H9 (cell line): ENCODE measurements around the gene TLE5. TPM values are rescaled to one million over a fixed set of nuclear protein-coding genes. Genes with fewer than 3 reads are reported as not detected.
"Not testable (repeated sequence)": the region's sequence is repeated elsewhere in the genome, so short reads cannot be mapped to it uniquely, and the experiment has no call there.

Experiments used
- DNase-seq: peaks from one replicate; pipeline ENCODE4 v3.0.0-alpha.2; 2017
- H2AFZ ChIP-seq: one replicate; pipeline ENCODE4 v1.6.1; 2013; ENCODE audit warnings: mild to moderate bottlenecking, low read length, control low read depth, moderate library complexity
- H2AK5ac ChIP-seq: 2 replicates; pipeline ENCODE4 v1.6.1; 2013; ENCODE audit warnings: low read length, control low read depth, mixed read lengths; ENCODE audit not compliant: insufficient read length
- H2BK120ac ChIP-seq: one replicate; pipeline ENCODE4 v1.6.1; 2013; ENCODE audit warnings: low read depth, mild to moderate bottlenecking, low read length, control low read depth, inconsistent platforms; ENCODE audit not compliant: poor library complexity, severe bottlenecking
- H2BK12ac ChIP-seq: 2 replicates; pipeline ENCODE4 v1.6.1; 2013; ENCODE audit warnings: low read length, control low read depth, mixed read lengths, low read depth; ENCODE audit not compliant: insufficient read length
- H2BK15ac ChIP-seq: 2 replicates; pipeline ENCODE4 v1.6.1; 2013; ENCODE audit warnings: low read depth, low read length, control low read depth
- H2BK20ac ChIP-seq: one replicate; pipeline ENCODE4 v1.6.1; 2013; ENCODE audit warnings: low read depth, mild to moderate bottlenecking, low read length, control low read depth, inconsistent platforms; ENCODE audit not compliant: poor library complexity, severe bottlenecking
- H2BK5ac ChIP-seq: 2 replicates; pipeline ENCODE4 v1.6.1; 2013; ENCODE audit warnings: low read length, control low read depth, mixed read lengths; ENCODE audit not compliant: insufficient read length
- H3K14ac ChIP-seq: 2 replicates; pipeline ENCODE4 v1.6.1; 2013; ENCODE audit warnings: low read length, control low read depth; ENCODE audit not compliant: insufficient read depth
- H3K18ac ChIP-seq: 2 replicates; pipeline ENCODE4 v1.6.1; 2013; ENCODE audit warnings: low read depth, mild to moderate bottlenecking, mixed read lengths, low read length, control low read depth; ENCODE audit not compliant: insufficient read length
- H3K23ac ChIP-seq: 2 replicates; pipeline ENCODE4 v1.6.1; 2013; ENCODE audit warnings: low read length, control low read depth, mixed read lengths, low read depth; ENCODE audit not compliant: insufficient read length
- H3K23me2 ChIP-seq: 2 replicates; pipeline ENCODE4 v1.6.1; 2013; ENCODE audit warnings: low read depth, mild to moderate bottlenecking, mixed read lengths, low read length, control low read depth; ENCODE audit not compliant: insufficient read length, poor library complexity, severe bottlenecking
- H3K27ac ChIP-seq: 2 replicates; pipeline ENCODE4 v1.5.1; 2013; ENCODE audit warnings: low read length, control low read depth, mixed read lengths, low read depth; ENCODE audit not compliant: insufficient read length
- H3K27me3 ChIP-seq: 2 replicates; pipeline ENCODE4 v1.6.1; 2013; ENCODE audit warnings: low read length, control low read depth, inconsistent platforms; ENCODE audit not compliant: insufficient read depth
- H3K4ac ChIP-seq: 2 replicates; pipeline ENCODE4 v1.6.1; 2013; ENCODE audit warnings: low read depth, mild to moderate bottlenecking, control low read depth, inconsistent platforms, low read length, moderate library complexity
- H3K4me1 ChIP-seq: 2 replicates; pipeline ENCODE4 v1.6.1; 2013; ENCODE audit warnings: low read length, control low read depth, inconsistent platforms; ENCODE audit not compliant: insufficient read depth
- H3K4me2 ChIP-seq: 2 replicates; pipeline ENCODE4 v1.6.1; 2013; ENCODE audit warnings: low read length, control low read depth, mixed read lengths; ENCODE audit not compliant: insufficient read length, insufficient read depth
- H3K56ac ChIP-seq: 2 replicates; pipeline ENCODE4 v1.6.1; 2013; ENCODE audit warnings: low read depth, mild to moderate bottlenecking, mixed read lengths, low read length, control low read depth; ENCODE audit not compliant: insufficient read length
- H3K79me1 ChIP-seq: 2 replicates; pipeline ENCODE4 v1.6.1; 2013; ENCODE audit warnings: low read depth, mild to moderate bottlenecking, moderate library complexity, low read length, control low read depth, inconsistent platforms; ENCODE audit not compliant: insufficient read depth, poor library complexity, severe bottlenecking
- H3K79me2 ChIP-seq: 2 replicates; pipeline ENCODE4 v1.6.1; 2013; ENCODE audit warnings: low read length, control low read depth, inconsistent platforms; ENCODE audit not compliant: insufficient read depth
- H3K9ac ChIP-seq: 2 replicates; pipeline ENCODE4 v1.6.1; 2013; ENCODE audit warnings: low read length, control low read depth, mixed read lengths; ENCODE audit not compliant: insufficient read length; ENCODE audit errors: extremely low read depth
- H3K9me3 ChIP-seq: one replicate; pipeline ENCODE4 v1.6.1; 2013; ENCODE audit warnings: low read depth, low read length, inconsistent platforms; ENCODE audit not compliant: control insufficient read depth
- H3T11ph ChIP-seq: one replicate; pipeline ENCODE4 v1.6.1; 2013; ENCODE audit warnings: mild to moderate bottlenecking, low read length, control low read depth, inconsistent platforms
- H4K20me1 ChIP-seq: one replicate; pipeline ENCODE4 v1.6.1; 2013; ENCODE audit not compliant: control insufficient read depth, insufficient read length, insufficient read depth
- H4K5ac ChIP-seq: 2 replicates; pipeline ENCODE4 v1.6.1; 2013; ENCODE audit warnings: low read depth, mild to moderate bottlenecking, mixed read lengths, low read length, control low read depth; ENCODE audit not compliant: insufficient read length
- H4K8ac ChIP-seq: replicated peaks from 2 replicates; pipeline ENCODE4 v1.6.1; 2013; ENCODE audit warnings: low read length, control low read depth, mixed read lengths, low read depth; ENCODE audit not compliant: insufficient read length
- H4K91ac ChIP-seq: 2 replicates; pipeline ENCODE4 v1.6.1; 2013; ENCODE audit warnings: low read depth, mild to moderate bottlenecking, moderate library complexity, mixed read lengths, low read length, control low read depth; ENCODE audit not compliant: insufficient read length
- H3K27ac Mint-ChIP-seq, 3 experiments: 2 replicates in 2 of 3; 3 replicates in 1 of 3; pipeline ENCODE4 v1.8.0; 2020 to 2021; ENCODE audit warnings: mixed read lengths in 3 of 3, mild to moderate bottlenecking in 1 of 3, moderate library complexity in 1 of 3
- H3K27me3 Mint-ChIP-seq: 2 replicates; pipeline ENCODE4 v1.8.0; 2021; ENCODE audit warnings: low read depth, mild to moderate bottlenecking, moderate library complexity, mixed read lengths
- H3K36me3 Mint-ChIP-seq, 3 experiments: 2 replicates in 2 of 3; 3 replicates in 1 of 3; pipeline ENCODE4 v1.8.0; 2020 to 2021; ENCODE audit warnings: low read depth in 3 of 3, mixed read lengths in 3 of 3; ENCODE audit not compliant: insufficient read depth in 1 of 3
- H3K4me1 Mint-ChIP-seq, 2 experiments: 2 replicates each; pipeline ENCODE4 v1.8.0; 2020; ENCODE audit warnings: mixed read lengths in 2 of 2
- H3K4me3 Mint-ChIP-seq, 2 experiments: 2 replicates in 1 of 2; 3 replicates in 1 of 2; pipeline ENCODE4 v1.8.0; 2020 to 2021; ENCODE audit warnings: mild to moderate bottlenecking in 2 of 2, mixed read lengths in 2 of 2, moderate library complexity in 1 of 2
- H3K9me3 Mint-ChIP-seq, 2 experiments: 2 replicates in 1 of 2; 3 replicates in 1 of 2; pipeline ENCODE4 v1.8.0; 2020; ENCODE audit warnings: mild to moderate bottlenecking in 2 of 2, mixed read lengths in 2 of 2, moderate library complexity in 1 of 2
- CTCF ChIP-seq: fragments of 200-600 bp; sonication (generic); conservative IDR thresholded peaks from 3 replicates; pipeline ENCODE4 v1.8.0; 2021; ENCODE audit warnings: antibody characterized with exemption, mild to moderate bottlenecking
- WGBS: extraction: QIAGEN DNeasy Blood & Tissue Kit; methylation state at CpG from one replicate; pipeline ENCODE4 v1.1.7; 2013; ENCODE audit warnings: missing lambda C conversion rate, low lambda C conversion rate, mixed read lengths; ENCODE audit not compliant: insufficient read length; ENCODE audit errors: extremely low coverage; 5-methylcytosine and 5-hydroxymethylcytosine counted together
- total RNA-seq: library from RNA; stranded (reverse); gene quantifications from 2 replicates; pipeline ENCODE4 v1.2.1, GENCODE V29; 2021

TLE5 gene
- total RNA-seq, 1 experiment from 2014 or later: 221 TPM

- no peak overlapping the region for H2BK20ac ChIP-seq
- Mint-ChIP-seq H3K27ac (no peak overlapping the region), H3K4me1 (peaks cover 17 to 53% of the 10 kb centered on the region in 2 experiments), H3K9me3 (peaks cover 0 to 3% of the 10 kb centered on the region in 2 experiments; a peak in 2 of 5 replicates), H3K27me3 (peaks cover 15% of the 10 kb centered on the region), H3K4me3 (no peak overlapping the region), H3K36me3 (peaks cover 9 to 33% (median 22%) of the 10 kb centered on the region in 3 experiments; a peak in 6 of 7 replicates)
- no peak overlapping the region for H2BK5ac ChIP-seq
- H3K27ac ChIP-seq: no peak overlapping the region
- H4K91ac ChIP-seq: no peak overlapping the region
- no peaks in the 10 kb centered on the region for H3K27me3 ChIP-seq
- no peak for DNase-seq
- no peak overlapping the region for H2AFZ ChIP-seq
- H3K4me1 ChIP-seq: no peaks in the 10 kb centered on the region; the same call in 1 of the 2 replicates
- H2BK15ac ChIP-seq: no peak overlapping the region
- H3K4ac ChIP-seq: no peak overlapping the region
- H2BK120ac ChIP-seq: no peak overlapping the region
- H4K20me1 ChIP-seq: no peaks in the 10 kb centered on the region
- H2BK12ac ChIP-seq: no peak overlapping the region
- H3K23ac ChIP-seq: no peak overlapping the region
- no peak overlapping the region for H3K18ac ChIP-seq
- H3K9ac ChIP-seq: no peak overlapping the region
- H3K4me2 ChIP-seq: no peak overlapping the region
- TF ChIP-seq CTCF: no peak
- H3K14ac ChIP-seq: no peak overlapping the region
- H2AK5ac ChIP-seq: no peak overlapping the region
- no peaks in the 10 kb centered on the region for H3K9me3 ChIP-seq
- no peak overlapping the region for H3K56ac ChIP-seq
- H4K5ac ChIP-seq: no peak overlapping the region
- H4K8ac ChIP-seq: no peak overlapping the region
- no peaks in the 10 kb centered on the region for H3K79me1 ChIP-seq
- no peaks in the 10 kb centered on the region for H3K23me2 ChIP-seq
- H3T11ph ChIP-seq: no peak overlapping the region
- WGBS: no CpG with 5 or more reads among the region's 15 CpGs
- H3K79me2 ChIP-seq: 0 out of 2 replicates have a peak, but pooled peaks cover 2% of the 10 kb centered on the region
These were observed 9.1 kb downstream of the TLE5 start for GRCh38 chr19:3053218-3053621.

- H3K14ac ChIP-seq, H4K5ac ChIP-seq, H3K56ac ChIP-seq, H4K91ac ChIP-seq, H2AFZ ChIP-seq, H3K18ac ChIP-seq, H3K79me2 ChIP-seq, H3K4me3 Mint-ChIP-seq, H2BK5ac ChIP-seq, H3K79me1 ChIP-seq, H3K23ac ChIP-seq, H2BK15ac ChIP-seq, H2AK5ac ChIP-seq, H3K23me2 ChIP-seq, DNase-seq, H4K8ac ChIP-seq, H2BK120ac ChIP-seq, H3K4me1 ChIP-seq, H2BK12ac ChIP-seq, H3K4me2 ChIP-seq, H3K4ac ChIP-seq, H3K27ac Mint-ChIP-seq, H3K9me3 ChIP-seq, H3T11ph ChIP-seq, H3K27ac ChIP-seq, H3K9me3 Mint-ChIP-seq, H2BK20ac ChIP-seq, H3K9ac ChIP-seq, H3K27me3 ChIP-seq, H4K20me1 ChIP-seq: not testable (repeated sequence)
- H3K36me3 Mint-ChIP-seq: peaks cover 3 to 12% (median 10%) of the 10 kb centered on the region in 3 experiments; a peak in 6 of 7 replicates
- H3K27me3 Mint-ChIP-seq: peaks cover 34% of the 10 kb centered on the region
- no CpG with 5 or more reads among the region's 7 CpGs for WGBS
- peaks cover 16 to 40% of the 10 kb centered on the region in 2 experiments for H3K4me1 Mint-ChIP-seq
These were observed 12.3 kb downstream of the TLE5 start for GRCh38 chr19:3050016-3050415.
